Measurements from ENCODE around the gene CREB3.

DNA sequence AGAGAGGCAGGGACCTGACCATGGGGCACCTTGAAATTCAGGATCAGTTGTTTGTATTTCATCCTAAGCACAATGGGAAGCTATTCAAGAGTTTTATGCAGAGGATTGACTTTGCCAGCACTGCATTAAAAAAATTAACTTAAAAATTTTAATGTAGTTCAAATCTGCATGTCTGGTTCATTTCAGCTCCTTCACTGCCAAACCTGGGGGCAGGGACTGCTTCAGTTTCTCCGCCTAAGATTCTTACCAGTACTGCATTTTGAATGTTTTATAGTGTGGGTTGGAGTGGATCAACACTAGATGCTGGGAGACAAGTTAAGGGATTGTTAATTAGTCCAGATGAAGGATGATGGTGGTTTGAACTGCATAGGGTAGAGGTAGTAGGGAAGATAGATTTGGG lies 37.3 kb downstream of the CREB3 start:
- TF ChIP-seq POLR2A (IDR thresholded peaks at IDR 0.05; ENCODE audit: low read depth, low read length): no peak
- TF ChIP-seq FOS (IDR thresholded peaks at IDR 0.05; ENCODE audit: low read depth, low read length): no peak

Measured in IMR-90 (cell line).